HG02840 (cell line): ENCODE results near the gene UTP11.
"Not testable (repeated sequence)": the region's sequence is repeated elsewhere in the genome, so short reads cannot be mapped to it uniquely, and the experiment has no call there.

Experiments used
- ATAC-seq: cut with Tn5 transposase; IDR thresholded peaks from one replicate; pipeline ENCODE4 v1.9.1; 2021; ENCODE audit warnings: mild to moderate bottlenecking, moderate library complexity, moderate number of reproducible peaks; ENCODE audit not compliant: unreplicated experiment, low FRiP score

UTP11 gene

GRCh38 chr1:38026592-38027200 lies 14.2 kb downstream of the UTP11 start:
- ATAC-seq = no peak

- ATAC-seq = no peak
Measured at GRCh38 chr1:38027201-38028104, 14.9 kb downstream of the UTP11 start.

GRCh38 chr1:38028105-38028591 lies 15.6 kb downstream of the UTP11 start:
- ATAC-seq = peak; percentile 64

GRCh38 chr1:38028671-38029070 lies 16.1 kb downstream of the UTP11 start:
- no peak for ATAC-seq

GRCh38 chr1:38029081-38029681 lies 16.6 kb downstream of the UTP11 start:
- ATAC-seq = no peak

GRCh38 chr1:38029685-38030511 lies 17.4 kb downstream of the UTP11 start:
- no peak for ATAC-seq

- no peak for ATAC-seq
Measured at GRCh38 chr1:38030596-38031512, 18.3 kb downstream of the UTP11 start.

- ATAC-seq = no peak
Measured at GRCh38 chr1:38031513-38031866, 19.0 kb downstream of the UTP11 start.

GRCh38 chr1:38032992-38033391 lies 20.5 kb downstream of the UTP11 start:
- not testable (repeated sequence) for ATAC-seq

- ATAC-seq = no peak
Measured at GRCh38 chr1:38034871-38035270, 22.3 kb downstream of the UTP11 start.

GRCh38 chr1:38037221-38037939 lies 24.8 kb downstream of the UTP11 start:
- ATAC-seq = no peak

GRCh38 chr1:38038861-38039260 lies 26.3 kb downstream of the UTP11 start:
- ATAC-seq = no peak

GRCh38 chr1:38039331-38040088 lies 27.0 kb downstream of the UTP11 start:
- no peak for ATAC-seq

- ATAC-seq = no peak
Measured at GRCh38 chr1:38041936-38042834, 29.7 kb downstream of the UTP11 start.

GRCh38 chr1:38043036-38043747 lies 30.7 kb downstream of the UTP11 start:
- ATAC-seq = no peak
